ENCODE measurements around the gene DIS3L2.

- TF ChIP-seq CTCF (IDR thresholded peaks at IDR 0.05) (no peak), POLR2A (IDR thresholded peaks at IDR 0.05) (no peak), EP300 (IDR thresholded peaks at IDR 0.05) (no peak)
These were observed 415.8 kb downstream of the DIS3L2 start for GRCh38 chr2:232377319-232377718.
